GM10248 (cell line): ENCODE results near the gene TNIP1.

Source experiments
- CTCF ChIA-PET: fragments of 300-600 bp; sonication (Branson Sonifier 250); formaldehyde crosslinking; extraction: SDS; loops from one replicate; lab custom pipeline; 2021; ENCODE audit warnings: antibody characterized with exemption; lab: Yijun Ruan, JAX
- POLR2A ChIA-PET: fragments of 350-650 bp; sonication (Branson Sonifier 250); formaldehyde crosslinking; extraction: SDS; loops from one replicate; lab custom pipeline; 2020; ENCODE audit warnings: antibody characterized with exemption; lab: Yijun Ruan, JAX
- DNase-seq: peaks from one replicate; pipeline ENCODE4 v3.0.0; 2012; ENCODE audit errors: extremely low spot score
- TF ChIP-seq, protein P1 (sequence below): IDR thresholded peaks from 2 replicates; pipeline ENCODE4 v1.5.1; 2012; ENCODE audit warnings: mild to moderate bottlenecking, low read depth; ENCODE audit errors: extremely low read depth, missing control alignments, control extremely low read depth

The TNIP1 gene

DNA sequence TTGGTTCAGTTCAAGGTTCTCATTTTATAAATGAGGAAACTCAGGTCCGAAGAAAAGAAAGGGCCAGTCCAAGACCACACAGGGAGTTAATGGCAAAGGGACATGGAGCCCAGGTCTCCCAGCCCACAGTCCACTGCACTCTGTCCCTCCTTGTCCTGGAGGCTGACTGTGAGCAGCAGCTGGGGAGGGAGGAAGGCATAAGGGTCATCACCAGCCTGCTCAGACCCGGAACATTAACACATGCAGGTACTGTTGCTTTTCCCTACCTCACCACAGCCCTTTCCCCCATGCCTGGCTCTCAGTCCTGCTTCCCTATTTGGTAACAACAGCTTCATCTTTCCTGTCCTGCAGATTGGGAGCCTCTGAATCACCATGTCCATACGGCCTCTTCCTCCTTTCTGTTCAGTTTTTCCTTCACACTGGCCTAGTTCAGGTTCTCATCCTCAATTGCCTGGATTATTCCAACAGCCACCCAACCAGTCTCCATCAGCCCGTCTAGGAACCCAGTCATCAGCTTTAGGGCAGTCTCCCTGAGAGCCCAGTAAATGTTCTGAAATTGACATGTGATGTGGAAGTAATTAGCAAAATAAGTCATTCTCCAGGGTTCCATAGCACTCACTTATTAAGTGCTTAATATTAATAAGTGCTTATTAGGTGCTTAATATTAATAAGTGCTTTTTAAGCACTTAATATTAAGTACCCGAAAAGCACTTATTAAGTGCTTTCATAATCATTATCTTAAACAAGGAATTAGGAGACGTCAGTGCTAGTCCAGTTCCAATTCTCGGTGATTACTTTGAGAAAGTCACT, 56.2 kb downstream of the TNIP1 start:
- TF ChIP-seq, protein P1, sequence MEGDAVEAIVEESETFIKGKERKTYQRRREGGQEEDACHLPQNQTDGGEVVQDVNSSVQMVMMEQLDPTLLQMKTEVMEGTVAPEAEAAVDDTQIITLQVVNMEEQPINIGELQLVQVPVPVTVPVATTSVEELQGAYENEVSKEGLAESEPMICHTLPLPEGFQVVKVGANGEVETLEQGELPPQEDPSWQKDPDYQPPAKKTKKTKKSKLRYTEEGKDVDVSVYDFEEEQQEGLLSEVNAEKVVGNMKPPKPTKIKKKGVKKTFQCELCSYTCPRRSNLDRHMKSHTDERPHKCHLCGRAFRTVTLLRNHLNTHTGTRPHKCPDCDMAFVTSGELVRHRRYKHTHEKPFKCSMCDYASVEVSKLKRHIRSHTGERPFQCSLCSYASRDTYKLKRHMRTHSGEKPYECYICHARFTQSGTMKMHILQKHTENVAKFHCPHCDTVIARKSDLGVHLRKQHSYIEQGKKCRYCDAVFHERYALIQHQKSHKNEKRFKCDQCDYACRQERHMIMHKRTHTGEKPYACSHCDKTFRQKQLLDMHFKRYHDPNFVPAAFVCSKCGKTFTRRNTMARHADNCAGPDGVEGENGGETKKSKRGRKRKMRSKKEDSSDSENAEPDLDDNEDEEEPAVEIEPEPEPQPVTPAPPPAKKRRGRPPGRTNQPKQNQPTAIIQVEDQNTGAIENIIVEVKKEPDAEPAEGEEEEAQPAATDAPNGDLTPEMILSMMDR, result no peak
- ChIA-PET POLR2A (no interaction called here), CTCF (interaction anchor here (1.0 to 1.4 kb wide), 3 partner anchors 8 to 28 kb away, joined by 3 to 5 read pairs (median 3); no protein-coding TSS in a partner anchor)
- DNase-seq, result no peak

- DNase-seq, result no peak
- TF ChIP-seq, protein P1, result no peak
- POLR2A ChIA-PET, result no interaction called here
- CTCF ChIA-PET, result interaction anchor here (1.0 kb wide), 1 partner anchor 12 kb away, joined by 3 read pairs; no protein-coding TSS in a partner anchor
Observed at GRCh38 chr5:151023651-151024050, 57.2 kb downstream of the TNIP1 start.

DNA sequence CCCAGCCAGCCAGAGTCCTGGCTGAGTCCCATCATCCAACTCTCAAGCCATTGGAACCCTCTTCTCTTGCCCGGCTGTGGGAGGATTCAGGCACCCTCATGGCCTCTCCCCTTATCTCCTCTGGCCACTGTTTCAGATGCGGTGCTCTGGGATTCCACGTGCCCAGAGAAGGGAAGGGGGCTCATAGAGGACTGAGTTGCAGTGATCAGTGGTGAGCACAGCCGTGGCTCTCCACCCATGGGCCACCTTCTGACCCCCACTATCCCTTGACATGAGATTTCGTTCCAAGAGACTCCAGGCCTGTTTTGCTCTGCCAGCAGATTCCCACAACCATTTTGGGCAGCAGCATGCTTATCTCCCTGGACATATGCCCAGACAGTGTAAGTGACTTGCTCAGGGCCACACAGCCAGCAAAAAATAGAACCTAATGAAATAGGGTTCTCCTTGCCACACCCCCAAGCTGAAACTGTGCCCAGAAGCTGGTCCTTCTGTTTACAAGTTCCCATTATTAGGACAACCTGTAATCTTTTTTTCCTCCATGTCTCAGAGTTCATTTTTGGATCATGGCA, 57.7 kb downstream of the TNIP1 start:
- CTCF ChIA-PET, result no interaction called here
- POLR2A ChIA-PET, result no interaction called here
- TF ChIP-seq, protein P1, result no peak
- no peak for DNase-seq

GRCh38 chr5:151022511-151023018, 58.3 kb downstream of the TNIP1 start:
- no peak for DNase-seq
- CTCF ChIA-PET, result no interaction called here
- POLR2A ChIA-PET, result no interaction called here
- TF ChIP-seq, protein P1, result no peak

DNA sequence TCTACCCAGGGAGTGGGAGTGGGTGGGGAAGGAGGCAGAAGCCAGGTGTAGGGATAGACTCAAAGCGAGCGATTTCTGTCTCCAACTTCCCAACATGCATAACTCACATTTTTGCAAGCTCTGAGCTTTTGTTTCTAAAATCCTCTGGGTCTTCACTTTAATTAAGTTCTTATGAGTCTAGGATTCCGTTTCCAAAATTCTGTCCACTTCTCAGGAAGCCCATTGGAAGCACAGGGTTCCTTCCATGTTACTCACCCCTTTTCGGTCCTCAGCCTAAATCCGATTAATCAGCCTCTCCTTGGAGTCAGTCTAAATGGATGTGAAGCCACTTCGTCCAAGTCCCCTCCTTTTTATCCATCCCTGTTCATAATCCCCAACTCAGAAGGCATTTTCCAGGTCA, 59.1 kb downstream of the TNIP1 start:
- POLR2A ChIA-PET, result no interaction called here
- TF ChIP-seq, protein P1, result no peak
- CTCF ChIA-PET, result interaction anchor here (0.8 to 2.0 kb wide), 3 partner anchors 9 to 143 kb away, joined by 3 to 4 read pairs (median 3); no protein-coding TSS in a partner anchor
- no peak for DNase-seq

DNA sequence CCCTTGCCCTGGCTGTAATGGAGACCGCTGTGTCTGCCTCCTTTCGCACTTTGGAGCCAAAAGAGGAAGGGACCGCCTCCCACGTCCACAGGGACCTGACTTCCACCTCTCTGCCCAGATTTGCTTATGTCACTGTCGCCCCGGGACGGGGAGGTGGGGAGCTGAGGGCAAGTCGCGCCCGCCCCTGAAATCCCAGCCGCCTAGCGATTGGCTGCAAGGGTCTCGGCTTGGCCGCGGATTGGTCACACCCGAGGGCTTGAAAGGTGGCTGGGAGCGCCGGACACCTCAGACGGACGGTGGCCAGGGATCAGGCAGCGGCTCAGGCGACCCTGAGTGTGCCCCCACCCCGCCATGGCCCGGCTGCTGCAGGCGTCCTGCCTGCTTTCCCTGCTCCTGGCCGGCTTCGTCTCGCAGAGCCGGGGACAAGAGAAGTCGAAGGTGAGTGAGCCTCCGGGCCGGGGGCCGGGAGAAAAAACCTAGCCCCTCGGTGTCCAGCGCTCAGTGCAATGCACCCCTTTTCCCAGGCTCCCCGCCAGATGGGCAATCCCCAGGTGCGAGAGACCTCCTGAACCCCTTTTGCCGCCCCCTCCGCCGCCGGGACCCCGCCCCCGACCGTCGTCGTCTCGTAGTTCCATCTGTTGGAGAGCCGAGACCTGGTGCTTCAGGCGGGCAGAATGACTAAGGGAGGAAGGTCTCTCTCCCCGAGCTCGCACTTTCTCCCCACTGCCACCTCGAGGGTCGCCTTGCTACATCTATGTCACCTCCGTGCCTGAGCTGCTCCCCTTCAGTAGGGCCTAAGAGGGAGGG, 60.3 kb downstream of the TNIP1 start, which contains the start of gene GPX3:
Gene GPX3 (plus strand): TSS at position 288 of the 807 bp plus-strand sequence. CDS start 64 bp downstream, at position 352.
- DNase-seq, result peak; percentile 76
- CTCF ChIA-PET, result interaction anchor here (1.0 to 2.0 kb wide), 3 partner anchors 8 to 144 kb away, joined by 3 to 4 read pairs (median 3); no protein-coding TSS in a partner anchor
- POLR2A ChIA-PET, result interaction anchor here (0.7 kb wide), 1 partner anchor 49 kb away, joined by 3 read pairs; no protein-coding TSS in a partner anchor
- TF ChIP-seq, protein P1, result no peak
